Activated CD4-positive, alpha-beta T cell treated with anti-CD3 and anti-CD28 coated beads, Interleukin-2, amount 10 ng/mL, durations not matched to agents 7 days and 5 days (primary cell): ENCODE measurements around the gene DNAAF9. TPM values are rescaled to one million over a fixed set of nuclear protein-coding genes. Genes with fewer than 3 reads are reported as not detected.

Experiments used
- total RNA-seq, 2 experiments: library from RNA; stranded (reverse); gene quantifications; one replicate each; pipeline ENCODE4 v1.2.3, GENCODE V29; 2021

Gene DNAAF9
- total RNA-seq, 2 experiments from 2014 or later = 1.9 to 2.4 TPM

Other genes starting within 250 kb of the DNAAF9 start
- 10 to 100 TPM; 22.2 to 24.4 TPM for gene FASTKD5, start 247.8 kb downstream of the DNAAF9 start, total RNA-seq
- 1 to 10 TPM; 8.5 to 9.0 TPM for gene UBOX5, start 247.8 kb downstream of the DNAAF9 start, total RNA-seq
- gene LZTS3, start 234.1 kb downstream of the DNAAF9 start, total RNA-seq = under 1 TPM; 0.62 to 0.65 TPM
- gene DDRGK1, start 203.0 kb downstream of the DNAAF9 start, total RNA-seq = 10 to 100 TPM; 46.5 to 58.9 TPM
- 10 to 100 TPM; 52.1 to 72.7 TPM for gene ITPA, start 198.2 kb downstream of the DNAAF9 start, total RNA-seq
- gene SLC4A11, start 168.5 kb downstream of the DNAAF9 start, total RNA-seq = under 1 TPM; 0.50 to 0.77 TPM
- gene ATRN, start 63.3 kb upstream of the DNAAF9 start, total RNA-seq = 1 to 10 TPM; 7.8 TPM